Activated naive CD4-positive, alpha-beta T cell (primary cell): ENCODE measurements around the gene SNRNP40.
"Not testable (repeated sequence)": the region's sequence is repeated elsewhere in the genome, so short reads cannot be mapped to it uniquely, and the experiment has no call there.

Experiments
- DNase-seq, 4 experiments: peaks; one replicate each; lab custom pipeline; 2025; lab: John Stamatoyannopoulos, UW

The SNRNP40 gene

GRCh38 chr1:31282426-31282825 is 14.2 kb downstream of the SNRNP40 start:
- not testable (repeated sequence) for DNase-seq

GRCh38 chr1:31273619-31274018 is 23.0 kb downstream of the SNRNP40 start:
- no peak for DNase-seq

- DNase-seq, result no peak
These were observed 24.2 kb downstream of the SNRNP40 start for GRCh38 chr1:31272369-31272768.

- no peak for DNase-seq
These were observed 30.0 kb downstream of the SNRNP40 start for GRCh38 chr1:31266547-31266946.

- no peak for DNase-seq
These were observed 31.7 kb downstream of the SNRNP40 start for GRCh38 chr1:31264790-31265386.

- no peak for DNase-seq
These were observed 33.2 kb downstream of the SNRNP40 start for GRCh38 chr1:31263408-31263807.

- not testable (repeated sequence) for DNase-seq
These were observed 34.2 kb downstream of the SNRNP40 start for GRCh38 chr1:31262393-31262792.

GRCh38 chr1:31261916-31262315 is 34.7 kb downstream of the SNRNP40 start:
- no peak for DNase-seq

GRCh38 chr1:31259746-31260145 is 36.8 kb downstream of the SNRNP40 start:
- DNase-seq, result no peak

- DNase-seq, result no peak
These were observed 38.0 kb downstream of the SNRNP40 start for GRCh38 chr1:31258581-31258980.

GRCh38 chr1:31257213-31257612 is 39.4 kb downstream of the SNRNP40 start:
- no peak for DNase-seq

GRCh38 chr1:31249854-31250253 is 46.7 kb downstream of the SNRNP40 start:
- no peak for DNase-seq

GRCh38 chr1:31248276-31248675 is 48.3 kb downstream of the SNRNP40 start:
- no peak for DNase-seq

- no peak for DNase-seq
These were observed 52.3 kb downstream of the SNRNP40 start for GRCh38 chr1:31244326-31244725.

GRCh38 chr1:31243501-31244286 is 52.9 kb downstream of the SNRNP40 start:
- no peak for DNase-seq

GRCh38 chr1:31241321-31241720 is 55.3 kb downstream of the SNRNP40 start:
- no peak for DNase-seq

GRCh38 chr1:31239653-31240241 is 56.8 kb downstream of the SNRNP40 start, which contains the start of gene NKAIN1:
TSS of gene NKAIN1 (minus strand) at chr1:31239887. CDS start at chr1:31239547, 340 bp downstream.
- no peak for DNase-seq

GRCh38 chr1:31238986-31239613 is 57.5 kb downstream of the SNRNP40 start:
- no peak for DNase-seq

- DNase-seq, result no peak
These were observed 58.0 kb downstream of the SNRNP40 start for GRCh38 chr1:31238612-31238985.

GRCh38 chr1:31234870-31235269 is 61.7 kb downstream of the SNRNP40 start:
- no peak for DNase-seq

- no peak for DNase-seq
These were observed 62.4 kb downstream of the SNRNP40 start for GRCh38 chr1:31234123-31234708.

- DNase-seq, result no peak
These were observed 63.9 kb downstream of the SNRNP40 start for GRCh38 chr1:31232689-31233088.
